KOPT-K1 (cell line): ENCODE measurements around the gene DCUN1D2.
"Not testable (repeated sequence)": the region's sequence is repeated elsewhere in the genome, so short reads cannot be mapped to it uniquely, and the experiment has no call there.

Source experiments
- H3K27ac ChIP-seq: fragments of 200-600 bp; sonication (generic); 2 replicates; pipeline ENCODE4 v1.5.1; 2016; ENCODE audit warnings: antibody characterized with exemption, mild to moderate bottlenecking, low read depth, low read length; ENCODE audit not compliant: poor library complexity, severe bottlenecking
- H3K36me3 ChIP-seq: fragments of 200-600 bp; sonication (generic); 2 replicates; pipeline ENCODE4 v1.5.1; 2017; ENCODE audit warnings: antibody characterized with exemption, mild to moderate bottlenecking, low read length, moderate library complexity; ENCODE audit not compliant: insufficient read depth
- H3K9me3 ChIP-seq: fragments of 200-600 bp; sonication (generic); 2 replicates; pipeline ENCODE4 v1.5.1; 2017; ENCODE audit warnings: antibody characterized with exemption, low read length, mild to moderate bottlenecking; ENCODE audit not compliant: insufficient read depth, poor library complexity, severe bottlenecking

The DCUN1D2 gene

DNA sequence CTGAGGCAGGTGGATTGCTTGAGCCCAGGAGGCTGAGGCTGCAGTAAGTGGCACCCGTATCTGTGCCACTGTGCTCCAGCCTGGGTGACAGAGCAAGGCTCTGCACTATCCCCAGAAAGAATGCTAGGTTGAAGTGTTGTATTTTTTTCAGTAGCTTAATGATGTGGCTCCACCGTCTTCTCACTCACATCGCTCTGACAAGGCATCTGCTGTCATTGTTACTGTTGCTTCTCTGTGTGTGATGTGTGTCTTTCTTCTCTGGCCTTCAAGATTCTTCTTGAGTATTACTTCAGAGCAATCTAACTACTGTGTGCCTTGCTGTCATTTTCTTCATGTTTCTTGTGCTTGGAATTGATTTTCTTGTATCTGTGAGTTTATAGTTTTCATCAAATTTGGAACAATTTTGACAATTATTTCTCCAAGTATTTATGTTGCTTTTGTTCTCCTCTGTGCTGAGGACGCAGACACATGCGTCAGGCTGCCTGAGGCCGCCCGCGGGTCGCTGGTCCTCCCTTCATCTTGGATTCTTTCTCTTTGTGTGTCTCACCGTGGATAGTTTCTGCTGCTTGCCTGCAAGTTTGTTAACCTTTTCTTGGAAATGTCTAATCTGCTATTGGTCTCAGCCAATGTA is 48.0 kb downstream of the DCUN1D2 start:
- Histone ChIP-seq H3K36me3 (no peaks in the 10 kb centered on the region; the same call in 1 of the 2 replicates), H3K9me3 (no peaks in the 10 kb centered on the region), H3K27ac (no peak overlapping the region)

DNA sequence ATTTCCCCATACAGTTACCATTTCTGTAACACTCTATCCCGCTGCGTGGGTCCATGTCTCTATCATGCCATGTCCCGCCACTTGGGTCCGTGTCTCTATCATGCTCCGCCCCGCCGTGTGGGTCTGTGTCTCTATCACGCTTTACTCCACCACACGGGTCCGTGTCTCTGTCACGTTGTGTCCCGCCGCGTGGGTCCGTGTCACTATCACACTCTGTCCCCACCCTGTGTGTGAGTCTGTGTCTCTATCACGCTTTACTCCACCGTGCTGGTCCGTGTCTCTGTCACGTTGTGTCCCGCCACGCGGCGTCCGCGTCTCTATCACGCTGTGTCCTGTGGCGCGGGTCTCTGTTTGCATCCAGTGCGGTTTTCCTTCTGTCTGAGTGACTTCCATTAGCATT is 48.9 kb downstream of the DCUN1D2 start:
- Histone ChIP-seq H3K27ac (no peak overlapping the region), H3K9me3 (no peaks in the 10 kb centered on the region), H3K36me3 (no peaks in the 10 kb centered on the region)

DNA sequence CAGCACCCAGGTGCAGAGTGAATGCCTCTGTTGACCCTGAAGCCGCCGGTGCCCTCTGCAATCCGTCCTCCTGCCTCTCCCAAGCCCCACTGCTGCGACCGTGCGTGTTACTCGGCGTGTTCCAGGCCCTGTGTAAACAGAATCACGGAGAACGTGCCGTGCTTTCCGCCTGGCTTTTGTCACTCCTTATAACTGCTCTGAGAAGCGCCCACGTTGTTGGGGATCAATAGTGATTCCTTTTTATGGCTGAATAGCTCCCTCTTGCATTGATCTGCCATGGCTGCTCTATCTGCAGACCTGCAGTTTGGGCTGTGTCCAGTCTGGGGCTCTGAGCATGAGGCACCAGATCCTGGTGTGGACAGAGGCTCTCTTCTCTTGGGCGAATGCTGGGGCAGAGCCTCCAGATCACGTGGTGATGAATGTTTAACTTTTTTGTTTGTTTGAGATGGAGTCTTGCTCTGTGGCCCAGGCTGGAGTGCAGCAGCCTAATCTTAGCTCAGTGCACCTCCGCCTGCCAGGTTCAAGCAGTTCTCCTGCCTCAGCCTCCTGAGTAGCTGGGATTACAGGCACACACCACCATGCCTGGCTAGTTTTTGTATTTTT is 53.0 kb downstream of the DCUN1D2 start:
- H3K9me3 ChIP-seq = no peaks in the 10 kb centered on the region
- H3K27ac ChIP-seq = no peak overlapping the region
- H3K36me3 ChIP-seq = no peaks in the 10 kb centered on the region

DNA sequence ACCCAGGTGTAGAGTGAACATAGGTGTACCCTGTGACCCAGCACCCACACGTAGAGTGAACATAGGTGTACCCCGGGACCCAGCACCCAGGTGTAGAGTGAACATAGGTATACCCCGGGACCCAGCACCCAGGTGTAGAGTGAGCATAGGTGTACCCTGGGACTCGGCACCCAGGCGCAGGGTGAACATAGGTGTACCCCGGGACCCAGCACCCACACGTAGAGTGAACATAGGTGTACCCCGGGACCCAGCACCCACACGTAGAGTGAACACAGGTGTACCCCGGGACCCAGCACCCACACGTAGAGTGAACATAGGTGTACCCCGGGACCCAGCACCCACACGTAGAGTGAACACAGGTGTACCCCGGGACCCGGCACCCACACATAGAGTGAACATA is 53.6 kb downstream of the DCUN1D2 start:
- H3K9me3 ChIP-seq, H3K27ac ChIP-seq, H3K36me3 ChIP-seq: not testable (repeated sequence)

DNA sequence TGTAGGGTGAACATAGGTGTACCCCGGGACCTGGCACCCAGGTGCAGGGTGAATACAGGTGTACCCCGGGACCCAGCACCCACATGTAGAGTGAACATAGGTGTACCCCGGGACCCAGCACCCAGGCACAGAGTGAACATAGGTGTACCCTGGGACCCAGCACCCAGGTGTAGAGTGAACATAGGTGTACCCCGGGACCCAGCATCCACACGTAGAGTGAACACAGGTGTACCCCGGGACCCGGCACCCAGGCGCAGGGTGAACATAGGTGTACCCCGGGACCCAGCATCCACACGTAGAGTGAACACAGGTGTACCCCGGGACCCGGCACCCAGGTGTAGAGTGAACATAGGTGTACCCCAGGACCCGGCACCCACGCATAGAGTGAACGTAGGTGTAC is 54.6 kb downstream of the DCUN1D2 start:
- H3K27ac ChIP-seq, H3K9me3 ChIP-seq, H3K36me3 ChIP-seq: not testable (repeated sequence)

DNA sequence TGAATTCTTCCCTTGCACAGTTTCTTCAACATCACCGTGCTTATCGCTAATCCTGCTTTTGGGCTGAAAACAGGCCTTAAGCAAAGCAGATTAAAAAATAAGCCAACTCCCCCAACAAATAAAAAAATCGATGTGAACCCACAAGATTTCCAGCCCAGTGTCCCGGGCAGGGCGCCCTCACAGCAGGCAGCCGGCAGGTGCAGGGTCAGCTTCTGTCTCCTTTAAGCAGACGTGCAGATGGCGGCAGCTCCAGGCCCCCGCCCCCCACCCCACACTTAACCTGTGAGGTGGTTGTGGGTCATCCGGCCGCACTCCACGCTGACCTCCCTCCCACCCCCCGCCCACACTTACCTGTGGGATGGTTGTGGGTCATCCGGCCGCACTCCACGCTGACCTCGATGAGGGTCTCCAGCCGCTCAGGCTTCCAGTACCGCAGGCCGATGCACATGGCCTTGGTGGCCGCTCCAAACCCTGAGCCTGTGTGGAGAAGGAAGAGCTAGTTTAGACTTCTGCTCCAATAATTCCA is 57.1 kb downstream of the DCUN1D2 start:
- no peaks in the 10 kb centered on the region for H3K36me3 ChIP-seq
- H3K9me3 ChIP-seq = no peaks in the 10 kb centered on the region
- no peak overlapping the region for H3K27ac ChIP-seq

DNA sequence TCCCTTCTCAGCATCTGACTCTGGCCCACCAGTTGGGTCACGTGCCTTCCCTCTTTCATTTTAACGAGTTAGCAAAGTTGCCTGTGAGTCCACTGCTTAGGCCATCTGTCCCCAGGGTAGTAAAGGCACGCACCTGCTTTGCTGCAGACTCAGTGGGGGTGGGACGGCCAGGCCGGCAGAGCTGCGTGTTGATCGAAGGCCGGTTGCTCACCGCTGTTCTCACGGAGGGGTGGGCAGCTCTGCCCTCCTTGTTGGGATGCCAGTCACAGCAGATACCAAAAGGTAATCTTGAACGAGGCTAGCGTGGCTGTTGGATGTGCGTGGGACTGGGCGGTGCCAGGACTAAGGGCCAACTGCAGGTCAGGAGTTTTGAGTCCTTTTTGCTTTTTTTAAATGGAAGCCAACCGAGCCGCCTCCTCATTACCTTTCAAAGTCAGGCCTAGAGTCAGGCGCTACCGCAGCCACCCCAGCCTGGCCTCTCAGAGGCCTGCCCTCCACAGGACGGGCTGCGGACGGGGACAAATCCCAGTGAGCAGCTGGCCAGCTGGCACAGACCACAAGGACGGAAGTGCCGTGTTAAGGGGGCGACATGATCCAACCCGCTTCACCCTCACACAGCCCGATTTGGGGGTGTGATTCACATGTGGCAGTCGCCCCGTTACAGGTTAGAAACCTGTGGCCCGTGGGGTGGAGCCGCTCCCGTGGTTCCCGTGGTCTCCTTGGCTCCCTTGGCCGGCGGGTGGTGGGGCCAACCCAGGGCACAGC is 57.8 kb downstream of the DCUN1D2 start:
- H3K9me3 ChIP-seq = no peaks in the 10 kb centered on the region
- H3K36me3 ChIP-seq = no peaks in the 10 kb centered on the region
- no peak overlapping the region for H3K27ac ChIP-seq

DNA sequence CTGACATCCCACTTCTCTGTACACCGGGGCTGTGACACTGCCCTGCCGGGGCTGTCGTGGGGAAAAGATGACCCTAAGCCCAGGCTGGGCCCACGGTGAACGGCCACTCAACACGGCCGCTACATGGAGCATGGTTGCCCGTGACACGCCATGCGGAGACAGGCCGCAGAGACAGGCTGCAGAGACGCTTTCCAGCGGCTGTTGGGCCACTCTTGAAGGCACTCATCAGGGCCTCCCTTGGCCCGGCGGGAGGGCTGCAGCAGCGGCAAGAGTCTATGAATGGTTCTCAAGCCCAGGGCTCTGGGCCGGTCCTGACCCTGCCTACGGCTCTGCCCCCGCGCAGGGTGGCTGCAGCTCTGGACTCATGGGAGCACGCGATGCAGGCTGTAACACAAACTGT is 59.3 kb downstream of the DCUN1D2 start:
- no peak overlapping the region for H3K27ac ChIP-seq
- H3K36me3 ChIP-seq = no peaks in the 10 kb centered on the region
- H3K9me3 ChIP-seq = no peaks in the 10 kb centered on the region

DNA sequence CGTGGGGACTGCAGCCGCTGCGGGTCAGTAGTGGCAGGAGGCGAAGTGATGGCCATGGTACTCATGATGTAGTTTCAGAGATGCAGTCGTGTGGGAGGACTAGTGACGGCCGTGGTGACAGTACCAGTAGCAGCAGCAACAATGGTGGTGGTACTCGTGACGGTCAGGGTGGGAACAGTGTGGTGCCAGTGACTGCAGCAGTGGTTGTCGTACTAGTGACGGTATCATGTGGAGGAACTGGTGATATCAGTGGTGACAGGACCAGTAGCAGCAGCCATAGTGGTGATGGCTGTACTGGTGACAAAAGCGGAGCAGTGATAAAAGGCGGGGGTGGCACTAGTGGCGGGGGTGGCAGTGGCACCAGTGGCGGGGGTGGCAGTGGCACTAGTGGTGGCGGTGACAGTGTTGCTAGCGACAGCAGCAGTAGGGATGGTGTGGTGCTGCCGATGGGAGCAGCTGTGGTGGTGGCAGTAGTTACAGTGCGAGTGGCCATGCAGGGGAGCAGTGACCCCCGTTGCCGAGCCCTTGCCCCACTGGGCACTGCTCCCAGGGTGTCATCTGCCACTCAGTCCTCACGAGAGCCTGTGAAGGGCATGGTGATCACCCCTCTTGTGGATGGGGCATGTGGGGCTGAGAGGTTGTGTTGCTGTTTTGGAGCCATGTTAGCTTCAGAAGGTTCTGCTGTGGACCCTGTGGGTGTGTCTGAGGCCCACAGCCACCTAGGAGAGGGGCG is 60.0 kb downstream of the DCUN1D2 start:
- no peak overlapping the region for H3K27ac ChIP-seq
- no peaks in the 10 kb centered on the region for H3K36me3 ChIP-seq
- H3K9me3 ChIP-seq = no peaks in the 10 kb centered on the region

DNA sequence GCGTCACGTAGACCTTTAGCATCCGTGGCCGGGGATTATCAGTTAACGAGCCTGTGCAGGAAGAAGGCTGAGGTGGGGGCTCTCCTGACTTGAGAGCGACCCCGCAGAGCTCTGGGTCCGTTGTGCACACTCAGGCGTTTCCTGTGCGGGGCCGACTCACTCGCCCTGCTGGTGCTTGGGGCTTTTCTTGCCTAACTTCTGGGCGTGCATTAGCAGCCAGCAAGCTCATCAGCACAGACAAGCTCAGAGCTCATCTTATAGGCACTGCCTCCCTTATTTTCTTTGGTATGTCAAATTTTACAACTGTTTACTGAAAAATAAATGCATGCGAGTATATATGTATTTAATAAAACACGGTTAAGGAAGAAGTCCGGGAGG is 60.9 kb downstream of the DCUN1D2 start:
- no peaks in the 10 kb centered on the region for H3K9me3 ChIP-seq
- H3K27ac ChIP-seq = no peak overlapping the region

DNA sequence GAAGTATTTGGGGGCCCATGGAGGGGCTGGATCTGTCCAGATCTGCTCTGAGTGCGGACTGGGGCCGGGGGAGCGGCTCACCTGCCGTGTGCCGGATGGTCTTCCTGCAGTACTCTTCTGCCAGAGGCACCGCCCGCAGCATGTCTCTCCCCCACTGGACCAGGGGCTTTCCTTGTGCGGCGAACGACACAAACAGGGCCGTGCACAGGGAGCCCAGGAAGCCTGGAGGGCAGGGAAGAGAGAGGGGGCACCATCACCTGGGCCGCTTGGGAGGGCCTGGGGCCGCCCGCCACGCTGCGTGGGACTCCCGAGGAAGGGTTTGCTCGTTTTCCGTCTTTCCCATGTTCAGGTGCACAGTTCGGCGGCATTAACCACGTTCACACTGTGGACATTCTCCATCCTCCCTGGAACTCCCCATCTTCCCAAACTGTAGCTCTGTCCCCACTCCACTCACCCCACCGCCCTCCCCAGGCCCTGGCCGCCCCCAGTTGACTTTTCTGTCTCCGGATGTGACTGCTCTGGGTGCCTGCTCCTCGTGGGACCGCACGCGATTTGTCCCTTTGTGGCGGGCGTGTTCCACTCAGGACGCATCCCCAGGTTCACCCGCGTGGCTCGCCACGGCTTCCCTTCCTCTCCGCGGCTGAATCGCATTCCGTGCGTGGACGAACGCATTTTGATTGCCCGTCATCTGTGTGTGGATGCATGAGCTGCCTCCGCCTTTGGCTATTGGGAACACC is 61.5 kb downstream of the DCUN1D2 start:
- no peaks in the 10 kb centered on the region for H3K36me3 ChIP-seq
- H3K27ac ChIP-seq = no peak overlapping the region
- no peaks in the 10 kb centered on the region for H3K9me3 ChIP-seq

More for the DNA sequence above, 60.9 kb downstream of the DCUN1D2 start:
- no peaks in the 10 kb centered on the region for H3K36me3 ChIP-seq

DNA sequence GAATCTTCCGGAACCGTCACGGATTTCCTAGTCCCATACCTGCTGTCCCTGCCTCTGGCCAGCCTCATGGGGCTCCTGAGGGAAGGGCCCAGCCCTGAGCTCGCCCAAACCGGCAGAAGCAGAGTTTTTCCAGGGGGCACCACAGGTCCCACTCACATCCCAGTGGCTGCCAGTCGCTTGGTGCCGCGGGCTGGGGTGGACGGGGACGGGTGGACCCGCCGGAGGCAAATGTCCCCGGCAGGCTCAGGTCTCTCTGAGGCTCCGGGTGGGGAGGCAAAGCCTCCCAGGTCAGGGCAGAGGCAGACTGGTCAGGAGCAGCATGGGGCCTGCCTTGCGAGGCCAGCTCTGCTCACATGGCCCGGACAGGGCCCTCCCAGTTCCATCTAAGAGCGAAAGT is 62.0 kb downstream of the DCUN1D2 start:
- Histone ChIP-seq H3K36me3 (no peaks in the 10 kb centered on the region), H3K27ac (no peak overlapping the region), H3K9me3 (no peaks in the 10 kb centered on the region)

DNA sequence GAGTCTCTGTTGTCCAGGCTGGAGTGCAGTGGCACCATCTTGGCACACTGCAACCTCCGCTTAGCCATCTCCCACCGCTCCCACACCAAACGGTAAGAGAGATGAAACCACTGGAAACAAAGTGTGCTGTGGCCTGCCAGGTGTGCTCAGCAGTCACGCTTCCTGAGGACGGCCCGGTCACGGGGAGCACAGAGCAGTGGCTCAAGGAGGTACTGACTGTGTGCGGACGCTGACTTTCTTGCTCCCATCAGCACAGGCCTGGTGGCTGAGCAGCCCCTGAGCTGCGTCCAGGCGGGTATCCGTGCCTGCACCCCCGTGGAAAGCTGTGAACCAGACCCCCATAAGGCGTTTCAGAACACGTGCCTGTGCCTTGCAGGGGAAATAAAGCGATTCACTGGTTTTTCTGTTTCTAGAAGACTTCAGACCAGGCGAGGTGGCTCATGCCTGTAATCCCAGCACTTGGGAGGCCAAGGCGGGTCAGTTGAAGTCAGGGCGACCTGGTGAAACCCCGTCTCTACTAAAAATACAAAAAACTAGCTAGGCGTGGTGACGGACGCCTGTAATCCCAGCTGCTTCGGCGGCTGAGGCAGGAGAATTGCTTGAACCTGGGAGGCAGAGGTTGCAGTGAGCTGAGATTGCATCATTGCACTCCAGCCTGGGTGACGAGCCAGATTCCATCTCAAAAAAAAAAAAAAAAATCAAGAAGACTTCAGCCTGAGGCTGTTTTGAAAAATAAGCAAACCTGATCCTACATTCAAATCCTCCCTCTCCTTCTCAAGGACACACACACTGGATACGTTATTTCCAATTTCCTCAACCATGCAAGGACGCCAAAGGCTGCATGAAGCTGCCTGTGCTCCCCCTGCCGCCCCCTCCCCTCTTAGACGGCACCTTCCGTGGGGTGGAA is 62.7 kb downstream of the DCUN1D2 start:
- no peaks in the 10 kb centered on the region for H3K36me3 ChIP-seq
- H3K9me3 ChIP-seq = no peaks in the 10 kb centered on the region
- H3K27ac ChIP-seq = no peak overlapping the region

DNA sequence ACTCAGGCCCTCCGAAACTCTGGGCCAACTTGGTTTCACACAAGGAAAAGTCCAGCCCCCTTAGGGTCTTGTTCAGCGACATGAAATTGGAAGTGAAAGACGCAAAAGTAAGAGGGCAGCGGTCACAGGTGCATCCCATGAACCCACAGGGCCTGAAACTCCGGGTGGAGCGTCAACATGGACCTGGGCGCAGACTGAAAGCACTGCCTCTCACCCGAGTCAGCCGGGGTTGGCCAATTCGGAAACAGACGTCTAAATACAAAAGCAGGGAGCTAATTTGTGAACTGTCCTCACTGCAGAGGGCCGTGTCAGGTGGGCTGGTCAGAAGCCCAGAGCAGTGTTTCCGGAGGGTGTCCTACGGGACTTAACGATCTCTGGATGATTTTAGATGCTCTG is 63.9 kb downstream of the DCUN1D2 start:
- no peaks in the 10 kb centered on the region for H3K9me3 ChIP-seq
- H3K27ac ChIP-seq = no peak overlapping the region
- H3K36me3 ChIP-seq = no peaks in the 10 kb centered on the region
